KMS-11 (cell line): ENCODE results near the gene PSMA7.

Experiments
- H2AFZ ChIP-seq: fragments of 200-600 bp; sonication (generic); 2 replicates; pipeline ENCODE4 v1.6.1; 2016; ENCODE audit warnings: antibody characterized with exemption, mixed run types, low read depth
- H3K27ac ChIP-seq: fragments of 200-600 bp; sonication (generic); 2 replicates; pipeline ENCODE4 v1.6.1; 2016; ENCODE audit warnings: mild to moderate bottlenecking, mixed run types
- H3K27me3 ChIP-seq: fragments of 200-600 bp; sonication (generic); 2 replicates; pipeline ENCODE4 v1.6.1; 2017; ENCODE audit warnings: mild to moderate bottlenecking, low read depth, mixed run types, moderate library complexity; ENCODE audit not compliant: insufficient read depth
- H3K36me3 ChIP-seq: fragments of 200-600 bp; sonication (generic); 2 replicates; pipeline ENCODE4 v1.6.1; 2017; ENCODE audit warnings: mild to moderate bottlenecking, mixed run types; ENCODE audit not compliant: insufficient read depth
- H3K4me1 ChIP-seq: fragments of 200-600 bp; sonication (generic); 2 replicates; pipeline ENCODE4 v1.6.1; 2016; ENCODE audit warnings: mild to moderate bottlenecking, low read depth, mixed run types; ENCODE audit not compliant: poor library complexity, severe bottlenecking
- H3K4me2 ChIP-seq: fragments of 200-600 bp; sonication (generic); 2 replicates; pipeline ENCODE4 v1.7.0; 2016; ENCODE audit warnings: mild to moderate bottlenecking, mixed run types
- H3K4me3 ChIP-seq: fragments of 200-600 bp; sonication (generic); IDR thresholded peaks from 2 replicates; pipeline ENCODE4 v1.6.1; 2017; ENCODE audit warnings: low read depth, low read length, mixed read lengths; ENCODE audit not compliant: insufficient read depth
- H3K79me2 ChIP-seq: fragments of 200-600 bp; sonication (generic); 2 replicates; pipeline ENCODE4 v1.6.1; 2016; ENCODE audit warnings: low read depth, mixed run types; ENCODE audit not compliant: insufficient read depth
- H3K9ac ChIP-seq: fragments of 200-600 bp; sonication (generic); 2 replicates; pipeline ENCODE4 v1.6.1; 2016; ENCODE audit warnings: mild to moderate bottlenecking, mixed run types
- H4K20me1 ChIP-seq: fragments of 200-600 bp; sonication (generic); 2 replicates; pipeline ENCODE4 v1.6.1; 2016; ENCODE audit warnings: mild to moderate bottlenecking, mixed run types; ENCODE audit not compliant: insufficient read depth
- CTCF ChIP-seq: fragments of 200-600 bp; sonication (generic); conservative IDR thresholded peaks from 2 replicates; pipeline ENCODE4 v1.6.1; 2017; ENCODE audit warnings: low read depth, mild to moderate bottlenecking, antibody characterized with exemption, low read length, moderate library complexity, mixed read lengths

PSMA7 gene

GRCh38 chr20:62111148-62111547 lies 32.0 kb downstream of the PSMA7 start:
- Histone ChIP-seq H3K4me3 (no peak overlapping the region), H3K36me3 (no peaks in the 10 kb centered on the region), H2AFZ (no peak overlapping the region), H4K20me1 (no peaks in the 10 kb centered on the region), H3K9ac (no peak overlapping the region), H3K27me3 (peaks cover 60% of the 10 kb centered on the region), H3K79me2 (no peaks in the 10 kb centered on the region), H3K4me1 (no peaks in the 10 kb centered on the region), H3K4me2 (no peak overlapping the region), H3K27ac (no peak overlapping the region)
- TF ChIP-seq CTCF, result no peak

DNA sequence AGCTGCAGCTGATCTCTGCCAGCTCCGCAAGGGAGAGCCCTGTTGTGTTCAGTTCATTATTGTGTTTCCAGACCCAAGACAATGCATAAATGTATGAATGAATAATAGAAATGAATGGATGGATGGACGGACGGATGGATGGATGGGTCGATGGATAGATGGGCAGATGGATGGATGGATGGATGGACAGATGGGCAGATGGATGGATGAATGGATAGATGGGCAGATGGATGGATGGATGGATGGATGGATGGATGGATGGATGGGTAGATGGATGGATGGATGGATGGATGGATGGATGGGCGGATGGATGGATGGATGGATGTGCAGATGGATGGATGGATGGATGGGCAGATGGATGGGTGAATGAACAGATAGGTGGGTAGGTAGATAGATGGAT lies 37.6 kb downstream of the PSMA7 start:
- no peak overlapping the region for H3K4me3 ChIP-seq
- H3K4me2 ChIP-seq, result no peak overlapping the region
- no peak overlapping the region for H3K27ac ChIP-seq
- H3K79me2 ChIP-seq, result no peaks in the 10 kb centered on the region
- H3K4me1 ChIP-seq, result no peaks in the 10 kb centered on the region
- no peak overlapping the region for H3K9ac ChIP-seq
- H4K20me1 ChIP-seq, result no peaks in the 10 kb centered on the region
- H3K36me3 ChIP-seq, result no peaks in the 10 kb centered on the region
- peaks cover 68% of the 10 kb centered on the region for H3K27me3 ChIP-seq
- no peak overlapping the region for H2AFZ ChIP-seq
- TF ChIP-seq CTCF, result no peak

- Histone ChIP-seq H3K79me2 (no peaks in the 10 kb centered on the region), H3K9ac (no peak overlapping the region), H3K36me3 (no peaks in the 10 kb centered on the region), H3K27me3 (peaks cover 76% of the 10 kb centered on the region), H3K4me3 (no peak overlapping the region), H3K27ac (no peak overlapping the region), H4K20me1 (no peaks in the 10 kb centered on the region), H3K4me1 (no peaks in the 10 kb centered on the region), H3K4me2 (no peak overlapping the region), H2AFZ (no peak overlapping the region)
- TF ChIP-seq CTCF, result no peak
Observed at GRCh38 chr20:62104791-62105345, 38.3 kb downstream of the PSMA7 start.

DNA sequence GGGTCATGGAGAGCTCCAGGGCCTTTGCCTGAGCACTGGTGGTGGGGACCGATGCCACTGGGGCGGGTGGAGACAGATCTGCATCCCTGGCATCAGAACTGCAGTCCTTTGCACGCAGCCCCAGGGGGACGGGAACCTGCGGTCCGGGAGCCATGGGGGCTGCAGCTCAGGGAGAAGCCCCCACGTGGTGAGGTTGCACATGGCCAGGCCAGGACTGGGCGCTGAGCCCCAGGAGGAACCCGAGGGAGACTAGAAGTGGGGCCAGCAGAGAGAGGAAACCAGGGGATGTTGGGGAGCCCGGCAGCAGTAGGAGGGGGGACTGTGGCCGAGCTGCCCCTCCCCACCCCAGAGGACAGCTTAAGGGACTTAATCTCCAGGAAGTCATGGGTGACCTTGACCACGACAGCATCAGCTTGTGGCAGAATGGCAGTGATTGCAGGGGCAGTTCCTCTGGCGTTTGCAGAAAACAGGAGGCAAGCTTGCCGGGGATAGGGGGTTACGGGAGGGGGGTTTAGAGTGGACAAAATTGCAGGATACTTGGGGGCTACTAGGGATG lies 38.9 kb downstream of the PSMA7 start:
- Histone ChIP-seq H3K36me3 (no peaks in the 10 kb centered on the region), H3K79me2 (no peaks in the 10 kb centered on the region), H3K27me3 (peaks cover 80% of the 10 kb centered on the region), H3K27ac (no peak overlapping the region), H3K4me1 (no peaks in the 10 kb centered on the region), H4K20me1 (no peaks in the 10 kb centered on the region), H3K9ac (no peak overlapping the region), H3K4me2 (no peak overlapping the region), H2AFZ (no peak overlapping the region), H3K4me3 (no peak overlapping the region)
- TF ChIP-seq CTCF, result no peak
